NCI-H2081 treated with DMSO at 0.1 percent for 48 hours (cell line): ENCODE data around the gene LY6G6D.

ENCODE experiments used
- DNase-seq: peaks from one replicate; lab custom pipeline; 2025; lab: John Stamatoyannopoulos, UW

LY6G6D gene

GRCh38 chr6:31715022-31715958 lies at the start of gene LY6G6D:
Gene LY6G6D, plus strand, starts transcription at chr6:31715348. Its CDS starts 8 bp downstream, at chr6:31715356.
- DNase-seq: no peak

- DNase-seq: peak; percentile 92
Observed at GRCh38 chr6:31665501-31666336, 49.4 kb upstream of the LY6G6D start, which contains the start of gene CSNK2B. Gene CSNK2B, plus strand, starts transcription at chr6:31666080. Its CDS starts 752 bp downstream, at chr6:31666832.

- no peak for DNase-seq
Observed at GRCh38 chr6:31666337-31666965, 48.7 kb upstream of the LY6G6D start.

GRCh38 chr6:31669676-31670075 lies 45.5 kb upstream of the LY6G6D start, which contains the start of gene LY6G5B:
Gene LY6G5B, plus strand, starts transcription at chr6:31669976. Its CDS starts 975 bp downstream, at chr6:31670951.
- DNase-seq: no peak

- no peak for DNase-seq
Observed at GRCh38 chr6:31676322-31676903, 38.7 kb upstream of the LY6G6D start.

GRCh38 chr6:31676904-31677303 lies 38.2 kb upstream of the LY6G6D start:
- no peak for DNase-seq

GRCh38 chr6:31677955-31678354 lies 37.2 kb upstream of the LY6G6D start:
- DNase-seq: no peak

GRCh38 chr6:31680226-31681134 lies 34.7 kb upstream of the LY6G6D start, which contains the start of gene LY6G5C:
Gene LY6G5C, minus strand, starts transcription at chr6:31681067. Its CDS starts 694 bp downstream, at chr6:31680373.
- DNase-seq: peak; percentile 69

- DNase-seq: no peak
Observed at GRCh38 chr6:31681135-31681671, 33.9 kb upstream of the LY6G6D start.

GRCh38 chr6:31683591-31683990 lies 31.6 kb upstream of the LY6G6D start:
- DNase-seq: no peak

GRCh38 chr6:31686483-31686882 lies 28.7 kb upstream of the LY6G6D start:
- DNase-seq: no peak

GRCh38 chr6:31687321-31687720 lies 27.8 kb upstream of the LY6G6D start:
- no peak for DNase-seq

- DNase-seq: no peak
Observed at GRCh38 chr6:31687860-31688693, 27.1 kb upstream of the LY6G6D start.

GRCh38 chr6:31689249-31690110 lies 25.7 kb upstream of the LY6G6D start:
- no peak for DNase-seq

GRCh38 chr6:31690231-31691077 lies 24.7 kb upstream of the LY6G6D start:
- no peak for DNase-seq

GRCh38 chr6:31691078-31691463 lies 24.1 kb upstream of the LY6G6D start:
- no peak for DNase-seq

GRCh38 chr6:31691564-31692108 lies 23.5 kb upstream of the LY6G6D start:
- no peak for DNase-seq
